Spleen (tissue), 11 donors: Measurements from ENCODE around the gene AJAP1. TPM values are rescaled to one million over a fixed set of nuclear protein-coding genes. Genes with fewer than 3 reads are reported as not detected.

ENCODE experiments used
- DNase-seq: peaks from one replicate; pipeline ENCODE4 v3.0.0-alpha.2; 2020
- H3K27ac ChIP-seq, 8 donors: fragments of 200-600 bp; sonication (generic) in 7 of 8; 1 replicate in 4 of 8; 2 replicates in 4 of 8; pipeline versions ENCODE4 v1.5.0 to v1.8.0; 2016 to 2021; ENCODE audit warnings: inconsistent platforms in 4 of 8, mild to moderate bottlenecking in 4 of 8, moderate library complexity in 1 of 8
- H3K27me3 ChIP-seq, 7 donors: fragments of 200-600 bp; sonication (generic) in 6 of 7; replicated peaks in 1 of 7; 1 replicate in 4 of 7; 2 replicates in 3 of 7; pipeline versions ENCODE4 v1.5.0 to v1.8.0; 2016 to 2021; ENCODE audit warnings: inconsistent platforms in 3 of 7, mild to moderate bottlenecking in 1 of 7
- H3K36me3 ChIP-seq, 6 donors: fragments of 200-600 bp; sonication (generic) in 5 of 6; 1 replicate in 4 of 6; 2 replicates in 2 of 6; pipeline versions ENCODE4 v1.5.0 to v1.8.0; 2016 to 2021; ENCODE audit warnings: inconsistent platforms in 2 of 6
- H3K4me1 ChIP-seq, 6 donors: fragments of 200-600 bp; sonication (generic) in 5 of 6; 1 replicate in 3 of 6; 2 replicates in 3 of 6; pipeline versions ENCODE4 v1.5.0 to v1.8.0; 2016 to 2021; ENCODE audit warnings: inconsistent platforms in 3 of 6
- H3K4me3 ChIP-seq, 8 donors: fragments of 200-600 bp; sonication (generic) in 7 of 8; 1 replicate in 4 of 8; 2 replicates in 4 of 8; pipeline versions ENCODE4 v1.5.0 to v1.8.0; 2016 to 2021; ENCODE audit warnings: inconsistent platforms in 4 of 8, mild to moderate bottlenecking in 4 of 8, moderate library complexity in 2 of 8
- H3K9me3 ChIP-seq, 8 donors: fragments of 200-600 bp; sonication (generic) in 7 of 8; 1 replicate in 4 of 8; 2 replicates in 4 of 8; pipeline versions ENCODE4 v1.5.0 to v1.8.0; 2016 to 2021; ENCODE audit warnings: inconsistent platforms in 4 of 8
- CTCF ChIP-seq, 11 experiments: fragments of 200-600 bp in 7 of 11; fragments of 450-650 bp in 4 of 11; sonication (generic) in 4 of 11; IDR thresholded peaks in 8 of 11; conservative IDR thresholded peaks in 3 of 11; 1 replicate in 7 of 11; 2 replicates in 4 of 11; pipeline versions ENCODE4 v1.4.0 to v1.8.0; 2016 to 2021; ENCODE audit warnings: antibody characterized with exemption in 11 of 11, inconsistent platforms in 4 of 11, mild to moderate bottlenecking in 1 of 11
- POLR2A ChIP-seq, 3 donors: fragments of 450-650 bp; IDR thresholded peaks; one replicate each; pipeline ENCODE4 v1.5.1; 2017; ENCODE audit warnings: antibody characterized with exemption in 3 of 3, mild to moderate bottlenecking in 1 of 3
- POLR2AphosphoS5 ChIP-seq, 3 donors: sonication (generic); formaldehyde crosslinking; IDR thresholded peaks; one replicate each; pipeline ENCODE4 v1.5.1; 2017; ENCODE audit warnings: antibody characterized with exemption in 3 of 3
- WGBS, 5 donors: extraction: QIAGEN DNeasy Blood & Tissue Kit in 3 of 5; methylation state at CpG; one replicate each; pipeline versions ENCODE4 v1.1.5 to v1.1.7; 2013 to 2018; 5-methylcytosine and 5-hydroxymethylcytosine counted together
- intact Hi-C: fragments of 100-400 bp; cut with DNase I; formaldehyde crosslinking; loops from one replicate; pipeline ENCODE4 v1.15.0; 2023; ENCODE audit warnings: low total_unique reads
- polyA plus RNA-seq, 3 donors: library from polyadenylated mRNA; stranded (reverse); fragments of 200-250 nt; gene quantifications; one replicate each; pipeline ENCODE4 v1.2.1, GENCODE V29; 2013
- total RNA-seq, 7 donors: library from RNA; depleted of rRNA in 3 of 7; stranded (reverse); fragments of >200 nt in 3 of 7; fragmentation: NEBNext Ultra II Directional in 4 of 7; extraction: Animal tissue kit (Norgen Biotek cat#: 25700) in 4 of 7; gene quantifications; one replicate each; pipeline versions ENCODE4 v1.1.0 to v1.2.1, GENCODE V29; 2016 to 2021
- donor health status: healthy with polysubstance abuse.
- donor health status: DM: no; HTN: no; CAD: no; lungs with moderate emphysema.
- donor health status: DM: no; HTN: no; CAD: no.
- donor health status: Bipolar disorder and iron deficiency.
- donor health status: healthy.
- donor health status: DM: no; HTN: no; CAD: no.
- donor health status: DM: yes; HTN: yes; CAD: no.

AJAP1 gene
- total and polyA plus RNA-seq, 10 donors, result 0.04 to 13.3 (median 2.4) TPM

GRCh38 chr1:4761324-4761723 lies 106.9 kb downstream of the AJAP1 start:
- no peaks in the 10 kb centered on the region for H3K4me1 ChIP-seq
- TF ChIP-seq POLR2AphosphoS5 (IDR thresholded peaks at IDR 0.05), result no peak
- no peak for TF ChIP-seq POLR2A (IDR thresholded peaks at IDR 0.05)
- no peak for TF ChIP-seq CTCF (IDR thresholded peaks at IDR 0.05 in 8 of 11, conservative IDR thresholded peaks at IDR 0.05 in 3 of 11)
- H3K9me3 ChIP-seq, result peaks cover 0 to 23% (median 10%) of the 10 kb centered on the region in 8 donors
- no peaks in the 10 kb centered on the region for H3K36me3 ChIP-seq
- peaks cover 0 to 31% (median 0%) of the 10 kb centered on the region in 7 donors for H3K27me3 ChIP-seq
- WGBS, 5 donors, result 81 to 92% (median 88%) methylated on average over 5 of the region's 5 CpGs
- intact Hi-C loops, result no loop called here
- H3K4me3 ChIP-seq, result no peak overlapping the region
- DNase-seq, result no peak
- no peak overlapping the region for H3K27ac ChIP-seq

GRCh38 chr1:4762146-4762545 lies 107.7 kb downstream of the AJAP1 start:
- H3K27me3 ChIP-seq, result peaks cover 0 to 23% (median 0%) of the 10 kb centered on the region in 7 donors
- no peaks in the 10 kb centered on the region for H3K36me3 ChIP-seq
- TF ChIP-seq POLR2AphosphoS5 (IDR thresholded peaks at IDR 0.05), result no peak
- no peak overlapping the region for H3K4me3 ChIP-seq
- H3K4me1 ChIP-seq, result no peaks in the 10 kb centered on the region
- WGBS, 5 donors, result 75 to 84% (median 82%) methylated on average over 7 of the region's 7 CpGs
- peaks cover 0 to 19% (median 9%) of the 10 kb centered on the region in 8 donors for H3K9me3 ChIP-seq
- no peak overlapping the region for H3K27ac ChIP-seq
- intact Hi-C loops, result no loop called here
- DNase-seq, result no peak

- H3K4me1 ChIP-seq, result no peaks in the 10 kb centered on the region
- 82 to 97% (median 92%) methylated on average over 4 of the region's 4 CpGs for WGBS, 5 donors
Observed at GRCh38 chr1:4767308-4767707, 112.9 kb downstream of the AJAP1 start.

GRCh38 chr1:4768553-4768952 lies 114.1 kb downstream of the AJAP1 start:
- peak; percentile 39 for DNase-seq
- H3K4me1 ChIP-seq, result no peaks in the 10 kb centered on the region
- no peaks in the 10 kb centered on the region for H3K36me3 ChIP-seq
- no peak for TF ChIP-seq POLR2A (IDR thresholded peaks at IDR 0.05)
- H3K9me3 ChIP-seq, result no peaks in the 10 kb centered on the region
- WGBS, 5 donors, result 79 to 91% (median 89%) methylated on average over 4 to 6 of the region's 6 CpGs
- H3K27me3 ChIP-seq, result peaks cover 0 to 20% (median 0%) of the 10 kb centered on the region in 7 donors
- H3K27ac ChIP-seq, result no peak overlapping the region
- intact Hi-C loops, result no loop called here
- H3K4me3 ChIP-seq, result no peak overlapping the region

More at GRCh38 chr1:4767308-4767707, 112.9 kb downstream of the AJAP1 start:
- no peak overlapping the region for H3K27ac ChIP-seq
- no peaks in the 10 kb centered on the region for H3K36me3 ChIP-seq
- peaks cover 0 to 20% (median 0%) of the 10 kb centered on the region in 7 donors for H3K27me3 ChIP-seq
- no peaks in the 10 kb centered on the region for H3K9me3 ChIP-seq
- intact Hi-C loops, result no loop called here
- TF ChIP-seq CTCF (IDR thresholded peaks at IDR 0.05 in 8 of 11, conservative IDR thresholded peaks at IDR 0.05 in 3 of 11), result no peak
- no peak for DNase-seq
- no peak overlapping the region for H3K4me3 ChIP-seq

GRCh38 chr1:4769516-4770280 lies 115.3 kb downstream of the AJAP1 start:
- no peak for TF ChIP-seq POLR2AphosphoS5 (IDR thresholded peaks at IDR 0.05)
- no peak for TF ChIP-seq CTCF (IDR thresholded peaks at IDR 0.05 in 8 of 11, conservative IDR thresholded peaks at IDR 0.05 in 3 of 11)
- TF ChIP-seq POLR2A (IDR thresholded peaks at IDR 0.05), result no peak
- H3K36me3 ChIP-seq, result no peaks in the 10 kb centered on the region
- 76 to 86% (median 82%) methylated on average over 17 to 18 of the region's 18 CpGs for WGBS, 5 donors
- H3K9me3 ChIP-seq, result no peaks in the 10 kb centered on the region
- H3K27ac ChIP-seq, result no peak overlapping the region
- intact Hi-C loops, result no loop called here
- peaks cover 0 to 20% (median 0%) of the 10 kb centered on the region in 7 donors for H3K27me3 ChIP-seq
- H3K4me3 ChIP-seq, result no peak overlapping the region
- DNase-seq, result peak; percentile 54
- H3K4me1 ChIP-seq, result no peaks in the 10 kb centered on the region
